A673 (cell line): ENCODE measurements around the gene SUSD5.

ENCODE experiments used
- CTCF ChIP-seq: fragments of 300-800, 200-600 bp; sonication (generic); conservative IDR thresholded peaks from 2 replicates; pipeline ENCODE4 v1.5.1; 2017; ENCODE audit warnings: low read depth, mild to moderate bottlenecking, antibody characterized with exemption, low read length, moderate library complexity, mixed read lengths
- EZH2 ChIP-seq: fragments of 200-600 bp; sonication (generic); IDR thresholded peaks from 2 replicates; pipeline ENCODE4 v1.6.1; 2017; ENCODE audit warnings: borderline replicate concordance, low read depth, mild to moderate bottlenecking, mixed read lengths, antibody characterized with exemption, low read length; ENCODE audit not compliant: poor library complexity, severe bottlenecking

- TF ChIP-seq CTCF (no peak), EZH2 (no peak)
Observed at GRCh38 chr3:33221241-33221640, 2.6 kb upstream of the SUSD5 start.
